ENCODE measurements around the gene NDUFB11.

GRCh38 chrX:47180346-47180745, 35.8 kb upstream of the NDUFB11 start:
- no peak for TF ChIP-seq SMARCA5 (IDR thresholded peaks at IDR 0.05)
- no peak for TF ChIP-seq ZNF217 (CRISPR knock-in tag; IDR thresholded peaks at IDR 0.05)
- no peak for TF ChIP-seq ZSCAN29 (IDR thresholded peaks at IDR 0.05)
- TF ChIP-seq EHMT2 (IDR thresholded peaks at IDR 0.05), result no peak
- TF ChIP-seq POLR2AphosphoS5 (IDR thresholded peaks at IDR 0.05; ENCODE audit: control insufficient read depth, insufficient read depth, low read depth, low read length), result no peak
- TF ChIP-seq ZBTB26 (CRISPR knock-in tag; IDR thresholded peaks at IDR 0.05), result no peak
- TF ChIP-seq ESRRA (IDR thresholded peaks at IDR 0.05; ENCODE audit: borderline replicate concordance, low read depth), result no peak
- no peak for TF ChIP-seq GABPB2 (CRISPR knock-in tag; conservative IDR thresholded peaks at IDR 0.05)
- TF ChIP-seq MYC (IDR thresholded peaks at IDR 0.05; ENCODE audit: low read depth, low read length), result no peak
- no peak for TF ChIP-seq MYC (CRISPR knock-in tag; IDR thresholded peaks at IDR 0.05; ENCODE audit: borderline replicate concordance, low read depth)
- no peak for TF ChIP-seq RFX5 (IDR thresholded peaks at IDR 0.05; ENCODE audit: low read depth, low read length)
- TF ChIP-seq MAFK (IDR thresholded peaks at IDR 0.05; ENCODE audit: low read length), result no peak
- TF ChIP-seq CEBPZ (IDR thresholded peaks at IDR 0.05; ENCODE audit: borderline replicate concordance, low read depth, low read length), result no peak
- no peak for TF ChIP-seq EZH2 (IDR thresholded peaks at IDR 0.05; ENCODE audit: borderline replicate concordance, low read depth, low read length)
